Dedifferentiated amniotic fluid mesenchymal stem cell (primary cell): ENCODE data around the gene SNCAIP.

Experiments
- DNase-seq: peaks from one replicate; pipeline ENCODE4 v3.0.0-alpha.2; 2016; ENCODE audit errors: extremely low spot score

Gene SNCAIP

DNA sequence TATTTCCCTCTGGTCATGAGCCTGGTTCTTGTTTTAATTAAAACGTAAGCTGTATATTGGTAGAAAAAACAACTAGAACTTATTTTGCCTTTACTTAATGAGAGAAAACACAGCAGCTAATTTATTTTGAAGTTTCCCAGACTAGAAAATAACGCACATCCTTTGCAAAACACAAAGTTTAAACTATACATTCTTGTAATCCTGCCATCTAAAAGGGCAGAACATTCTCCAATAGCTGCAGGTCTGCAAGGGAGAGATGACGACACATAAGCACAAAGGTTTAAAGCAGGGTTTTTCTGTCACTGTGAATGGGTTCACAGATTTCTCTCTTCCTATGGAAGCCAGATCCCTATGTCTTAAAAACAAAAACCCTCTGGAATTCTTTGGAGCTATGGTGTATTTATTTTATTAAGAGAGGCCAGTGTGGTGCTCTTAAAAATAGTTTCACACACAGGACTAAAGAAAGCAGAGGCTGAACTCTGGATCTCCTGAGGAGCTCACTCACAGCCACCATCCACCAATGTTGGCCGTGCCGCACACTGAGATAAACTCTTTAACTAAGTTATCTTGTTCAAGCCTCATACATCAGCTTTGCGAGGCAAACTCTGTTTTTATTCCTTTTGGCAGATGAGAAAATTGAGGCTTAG is 82.4 kb downstream of the SNCAIP start:
- DNase-seq: no peak

DNA sequence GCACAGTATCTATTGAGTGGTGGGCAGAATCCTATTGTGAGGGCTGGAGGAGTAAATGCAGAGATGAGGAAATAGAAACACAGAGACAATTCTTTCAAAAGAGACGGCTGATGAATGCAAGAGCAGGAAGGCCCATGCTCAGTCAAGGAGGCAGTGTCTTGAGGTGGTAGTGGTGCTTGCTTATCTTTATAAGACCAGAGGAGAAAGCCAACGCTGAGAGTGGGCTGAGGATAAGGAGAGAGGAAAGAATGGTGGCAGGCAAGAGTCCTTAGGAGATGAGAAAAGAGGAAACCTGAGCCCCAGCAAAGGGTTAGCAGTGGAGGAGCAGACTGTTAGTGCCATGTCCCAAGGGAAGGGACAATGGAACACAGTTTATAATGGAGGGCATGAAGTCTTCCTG is 86.0 kb downstream of the SNCAIP start:
- DNase-seq: no peak

DNA sequence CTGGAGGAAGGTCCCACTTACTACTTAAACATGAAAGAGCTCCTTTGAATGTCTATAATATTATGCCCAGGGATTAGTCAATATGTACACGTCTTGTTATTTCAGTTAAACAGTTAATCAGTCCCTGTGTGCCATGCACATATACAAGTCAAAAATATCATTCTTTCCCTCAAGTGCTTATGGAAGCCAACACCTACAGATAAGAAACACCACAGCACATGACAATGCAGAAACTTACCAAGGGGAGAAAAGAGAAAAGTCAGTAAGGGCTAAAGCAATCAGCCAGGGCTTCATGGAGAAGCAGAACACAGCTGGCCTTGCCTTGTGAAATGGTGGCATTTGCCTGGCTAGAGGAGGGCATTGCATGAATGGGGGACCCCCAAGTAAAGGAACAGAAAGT is 88.3 kb downstream of the SNCAIP start:
- DNase-seq: no peak

DNA sequence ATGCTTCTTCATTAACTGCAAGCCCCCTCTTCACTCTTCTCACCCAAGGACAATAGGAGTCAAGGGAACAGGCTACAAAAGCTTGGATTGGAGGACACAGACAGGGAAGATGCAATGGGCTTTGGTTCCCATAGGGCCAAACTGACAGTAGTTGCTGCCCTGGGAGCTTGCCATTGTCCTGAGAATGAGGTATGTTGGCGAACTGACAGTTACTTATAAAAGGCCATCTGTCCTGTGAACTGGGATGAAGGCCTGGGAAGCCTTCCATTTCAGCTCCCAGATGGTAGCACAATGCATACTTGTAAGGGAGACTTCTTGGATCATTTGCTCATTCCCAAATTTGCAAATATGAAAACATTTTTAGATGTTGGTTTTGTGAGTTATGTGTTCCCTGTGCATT is 88.9 kb downstream of the SNCAIP start:
- DNase-seq: no peak

DNA sequence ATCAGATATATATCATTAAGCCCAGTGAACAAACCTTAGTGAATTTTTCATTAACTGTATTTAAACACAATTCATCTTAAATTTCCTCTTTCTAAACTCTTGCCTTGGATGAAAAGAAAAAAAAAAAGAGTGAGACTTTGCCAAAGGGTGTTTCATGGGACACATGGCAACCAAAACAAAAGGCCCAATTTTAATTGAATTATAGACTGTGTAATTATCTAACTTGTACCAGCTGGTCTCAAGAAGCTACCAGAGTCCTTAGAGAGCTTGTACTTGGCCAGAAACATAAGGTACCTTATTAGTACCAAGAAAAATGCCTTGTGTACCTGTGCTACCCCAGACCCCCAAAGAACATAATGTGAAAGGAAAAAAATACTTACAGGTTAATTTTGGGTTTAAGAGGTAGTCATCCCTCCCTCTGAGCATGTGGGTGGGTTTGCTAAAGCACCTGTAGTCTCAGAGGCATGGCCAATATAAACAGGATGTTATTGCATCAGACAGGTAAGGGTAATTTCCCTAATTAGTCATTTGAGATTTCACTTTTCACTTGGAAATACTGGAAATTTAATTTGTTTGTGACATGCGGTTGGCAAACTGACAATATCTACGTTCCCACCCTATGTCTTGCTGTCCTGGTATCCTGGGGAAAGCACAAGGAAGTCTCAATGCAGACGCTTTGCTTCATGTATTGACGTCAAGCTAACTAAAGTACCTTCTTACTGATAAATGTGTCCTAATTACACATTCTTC is 90.1 kb downstream of the SNCAIP start:
- no peak for DNase-seq

DNA sequence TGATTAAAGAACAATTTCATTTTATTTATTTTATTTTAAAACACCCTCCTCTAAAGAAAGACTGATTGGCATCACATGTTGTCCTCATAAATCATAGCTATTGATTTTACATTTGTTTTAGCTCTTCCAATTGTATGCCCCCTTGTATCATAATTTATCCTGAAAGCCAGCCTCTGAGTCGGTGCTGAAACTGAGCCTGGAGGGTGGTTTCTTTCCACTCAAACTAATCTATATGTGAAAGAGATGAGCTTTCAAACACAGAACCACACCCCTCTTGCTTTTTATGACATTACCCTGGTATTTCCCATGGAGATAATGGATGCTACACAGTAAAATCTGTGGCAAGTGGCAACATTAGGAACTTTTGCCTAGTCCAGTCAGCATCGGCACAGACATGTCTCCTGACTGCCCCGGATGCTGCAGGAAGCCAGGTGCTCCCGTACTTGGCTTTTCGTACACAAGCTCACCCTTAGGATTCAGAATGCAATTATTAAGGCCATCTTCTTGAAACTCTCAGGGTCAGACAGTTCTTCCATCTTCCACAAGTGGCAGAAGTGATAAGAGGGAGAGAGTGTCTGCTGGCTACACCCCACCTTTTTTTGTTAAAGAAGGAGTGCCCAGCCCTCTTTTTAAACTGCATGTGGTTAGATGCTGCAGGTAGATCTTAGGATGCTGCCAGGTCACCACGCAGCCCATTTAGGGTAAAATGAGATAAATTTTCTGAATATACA is 91.1 kb downstream of the SNCAIP start:
- DNase-seq: no peak

DNA sequence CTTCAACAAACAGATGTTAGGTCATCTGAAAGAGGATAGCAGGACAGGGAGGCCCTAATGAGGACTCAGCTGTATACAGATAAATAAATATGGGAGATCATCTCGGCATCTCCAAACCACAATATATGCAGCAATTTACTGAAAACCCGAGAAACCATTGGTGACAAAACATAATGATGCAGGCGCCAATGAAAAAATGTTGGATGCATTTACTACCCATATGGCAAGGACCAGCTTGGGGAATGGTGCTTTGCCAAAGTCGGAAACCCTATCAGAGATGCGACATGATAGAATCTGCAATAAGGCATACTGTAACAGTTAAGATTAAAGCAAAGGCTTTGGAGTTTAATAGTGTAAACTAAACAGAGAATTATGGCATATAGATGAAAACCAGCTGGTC is 92.0 kb downstream of the SNCAIP start:
- DNase-seq: no peak

DNA sequence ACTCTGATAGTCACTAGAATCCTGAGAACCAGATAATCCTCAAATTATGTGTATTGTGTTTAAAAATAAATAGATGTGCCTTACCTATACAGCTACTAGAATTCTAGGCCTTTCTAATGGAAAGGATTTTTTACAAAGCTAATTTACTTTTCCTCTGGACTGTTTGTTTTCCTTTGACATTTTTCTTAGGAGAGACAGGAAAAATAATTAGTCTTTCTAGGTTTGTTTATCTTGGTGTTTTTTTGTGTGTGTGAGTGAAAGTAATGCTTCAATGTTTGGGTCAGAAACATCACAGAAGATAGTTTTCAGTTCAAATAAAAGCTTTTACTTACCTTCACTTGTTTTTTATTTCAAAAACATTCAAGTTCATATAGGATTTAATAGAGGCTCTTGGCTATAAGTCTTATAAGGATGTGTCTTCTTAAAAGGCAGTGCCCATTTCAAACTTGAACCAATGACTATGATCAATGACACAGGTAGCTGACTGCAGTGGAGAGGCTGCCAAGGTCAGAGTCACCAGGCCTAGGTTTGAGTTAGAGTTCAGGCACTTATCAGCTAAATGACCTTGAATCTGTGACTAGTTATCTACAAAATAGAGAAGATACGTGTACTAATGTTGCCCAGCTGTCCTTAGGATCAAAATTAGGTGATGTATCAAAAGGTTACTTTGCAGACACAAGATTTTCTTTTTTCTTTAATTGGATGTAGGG is 92.8 kb downstream of the SNCAIP start:
- DNase-seq: no peak

DNA sequence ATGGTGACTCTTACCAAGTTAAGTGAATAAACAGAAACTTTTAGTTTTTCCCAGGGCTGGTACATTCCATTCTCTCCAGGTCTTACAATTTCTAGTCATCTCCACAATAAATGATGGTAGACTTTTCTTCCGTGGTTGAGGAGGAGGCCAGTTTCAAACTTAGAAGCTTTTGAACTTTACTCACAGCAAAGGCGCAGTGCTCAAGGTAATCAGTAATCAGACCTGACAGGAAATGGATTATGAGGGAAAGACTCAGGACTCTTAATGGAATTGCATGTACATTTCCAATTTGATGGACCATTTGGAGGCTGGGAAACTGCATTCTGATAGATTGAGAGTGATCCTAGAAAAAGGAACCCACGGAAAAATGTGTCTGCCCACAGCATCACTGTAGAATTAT is 93.7 kb downstream of the SNCAIP start:
- no peak for DNase-seq

DNA sequence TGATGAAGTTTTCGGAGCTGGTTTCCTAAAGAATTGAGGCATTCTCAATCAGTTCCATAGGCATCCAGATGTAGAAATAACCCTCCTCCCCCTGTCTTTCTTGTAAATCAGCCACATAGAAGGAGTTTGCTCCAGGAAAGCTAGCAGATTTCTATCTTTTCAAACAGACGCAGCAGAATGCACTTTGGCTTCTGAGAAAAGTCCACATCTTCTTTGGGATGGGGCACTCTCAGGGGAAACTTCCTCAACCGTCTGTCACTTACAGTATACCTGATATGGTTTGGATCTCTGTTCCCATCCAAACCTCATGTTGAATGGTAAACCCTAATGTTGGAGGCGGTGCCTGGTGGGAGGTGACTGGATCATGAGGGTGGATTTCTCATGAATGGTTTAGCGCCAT is 94.1 kb downstream of the SNCAIP start:
- DNase-seq: no peak

DNA sequence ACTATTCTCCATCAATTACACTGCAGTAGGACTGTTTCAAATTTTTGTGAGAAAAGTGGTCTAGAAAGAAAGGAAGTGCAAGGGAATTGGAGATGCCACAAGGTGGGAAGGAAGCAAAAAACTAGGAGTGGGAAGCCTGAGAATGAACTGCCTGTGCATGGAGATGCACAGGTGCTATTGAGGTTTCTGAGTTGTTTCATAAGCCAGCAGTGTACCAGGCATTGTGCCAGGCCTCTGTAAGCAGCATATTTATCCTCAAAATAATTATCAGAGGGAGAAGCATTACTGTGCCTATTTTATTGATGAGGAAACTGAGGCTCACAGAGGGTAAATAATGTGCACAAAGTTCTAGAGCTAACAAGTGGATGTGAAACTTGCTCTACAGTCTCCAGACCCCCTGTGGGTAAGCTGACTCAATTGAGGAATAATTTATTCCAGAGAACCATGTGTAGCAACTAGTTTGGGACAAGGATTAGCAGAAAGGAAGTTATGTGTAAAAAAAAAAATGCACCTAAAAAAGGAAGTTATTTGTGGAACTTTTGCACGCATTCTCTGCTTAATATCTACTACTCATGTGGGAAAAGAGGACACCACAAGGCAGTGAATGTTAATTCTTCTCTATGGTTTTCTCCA is 96.7 kb downstream of the SNCAIP start:
- DNase-seq: no peak

DNA sequence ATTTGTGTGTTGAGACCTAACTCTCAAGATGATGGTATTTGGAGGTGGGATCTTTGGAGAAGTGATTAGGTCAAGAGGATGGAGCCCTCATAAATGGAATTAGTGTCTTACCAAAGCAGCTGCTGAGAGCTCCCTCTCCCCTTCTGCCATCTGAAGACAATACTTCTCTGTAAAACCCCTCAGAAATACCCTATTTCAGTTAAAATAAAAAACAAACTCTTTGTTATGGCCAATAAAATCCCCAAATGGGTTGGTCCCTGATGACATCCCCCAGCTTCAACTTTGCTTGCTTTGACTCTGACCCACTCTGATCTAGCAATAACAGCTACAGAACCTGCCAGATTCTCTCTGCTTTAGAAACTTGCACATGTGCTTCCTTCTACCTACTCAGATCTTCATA is 100.9 kb downstream of the SNCAIP start:
- DNase-seq: no peak

DNA sequence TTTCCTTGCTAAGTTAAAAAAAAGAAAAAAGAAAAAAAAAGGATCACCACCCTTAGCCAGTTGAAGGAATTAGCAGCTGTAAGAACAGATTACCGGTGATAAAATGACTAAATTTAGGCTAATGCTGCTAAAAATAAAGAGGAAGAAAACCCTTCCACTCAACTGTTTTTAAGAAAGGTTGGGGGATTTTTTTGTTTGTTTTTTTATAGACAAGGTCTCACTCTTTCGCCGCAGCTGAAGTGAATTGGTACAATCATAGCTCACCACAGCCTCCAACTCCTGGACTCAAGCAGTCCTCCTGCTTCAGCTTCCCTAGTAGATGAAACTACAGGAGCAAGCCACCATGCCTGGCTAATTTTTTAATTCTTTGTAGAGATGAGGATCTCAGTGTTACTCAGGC is 101.7 kb downstream of the SNCAIP start:
- no peak for DNase-seq

DNA sequence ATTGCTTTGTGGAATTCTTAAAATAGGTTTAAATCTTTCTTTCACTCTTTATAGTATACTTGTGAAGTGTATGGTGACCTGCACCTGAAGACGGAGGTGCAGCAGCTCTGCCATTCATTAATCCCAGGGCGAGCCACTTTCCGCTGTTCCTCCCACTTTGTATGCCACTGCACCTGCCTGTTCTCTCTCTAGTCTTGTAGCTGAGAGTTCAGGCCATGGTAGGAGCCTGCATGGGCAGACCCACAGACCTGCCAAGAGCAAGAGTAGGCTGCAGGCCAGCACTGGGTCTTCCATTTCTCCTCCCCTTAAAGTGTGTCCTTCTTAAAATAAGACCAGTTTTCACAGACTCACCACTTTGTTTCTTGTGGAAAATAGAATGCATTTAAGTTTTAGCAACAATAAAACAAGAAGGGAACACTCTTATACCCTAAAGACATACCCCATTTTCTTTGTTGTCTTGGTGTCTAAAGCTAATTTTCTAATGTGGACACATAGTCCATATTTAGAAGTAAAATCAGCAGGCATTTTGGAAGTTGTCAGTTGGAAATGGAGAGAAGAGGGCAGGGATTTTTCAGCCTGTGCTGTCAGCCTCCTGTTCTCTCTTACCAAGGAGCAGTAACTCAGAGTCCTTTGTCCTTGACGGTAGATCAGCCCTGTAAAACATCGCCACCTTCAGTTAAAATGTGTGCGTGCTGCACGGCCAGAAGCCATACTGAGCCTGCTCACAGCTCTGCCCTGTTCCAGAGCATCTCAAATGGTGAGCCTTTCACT is 103.2 kb downstream of the SNCAIP start:
- peak; percentile 86 for DNase-seq

DNA sequence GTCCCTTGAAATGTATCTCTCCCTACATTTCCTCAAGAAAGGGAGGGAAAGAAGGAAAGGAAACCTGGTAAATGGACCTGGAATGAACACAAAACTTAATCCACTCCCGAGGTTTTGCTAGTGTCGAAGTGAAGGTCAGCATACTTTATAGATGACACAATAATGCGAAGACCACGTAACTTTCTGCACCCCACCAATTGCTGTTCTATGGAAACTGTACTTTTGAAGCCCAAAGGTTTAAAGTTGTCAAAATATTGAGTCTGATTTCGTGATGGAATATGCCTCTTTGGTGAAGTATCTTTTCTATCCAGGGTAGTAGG is 103.7 kb downstream of the SNCAIP start:
- no peak for DNase-seq

DNA sequence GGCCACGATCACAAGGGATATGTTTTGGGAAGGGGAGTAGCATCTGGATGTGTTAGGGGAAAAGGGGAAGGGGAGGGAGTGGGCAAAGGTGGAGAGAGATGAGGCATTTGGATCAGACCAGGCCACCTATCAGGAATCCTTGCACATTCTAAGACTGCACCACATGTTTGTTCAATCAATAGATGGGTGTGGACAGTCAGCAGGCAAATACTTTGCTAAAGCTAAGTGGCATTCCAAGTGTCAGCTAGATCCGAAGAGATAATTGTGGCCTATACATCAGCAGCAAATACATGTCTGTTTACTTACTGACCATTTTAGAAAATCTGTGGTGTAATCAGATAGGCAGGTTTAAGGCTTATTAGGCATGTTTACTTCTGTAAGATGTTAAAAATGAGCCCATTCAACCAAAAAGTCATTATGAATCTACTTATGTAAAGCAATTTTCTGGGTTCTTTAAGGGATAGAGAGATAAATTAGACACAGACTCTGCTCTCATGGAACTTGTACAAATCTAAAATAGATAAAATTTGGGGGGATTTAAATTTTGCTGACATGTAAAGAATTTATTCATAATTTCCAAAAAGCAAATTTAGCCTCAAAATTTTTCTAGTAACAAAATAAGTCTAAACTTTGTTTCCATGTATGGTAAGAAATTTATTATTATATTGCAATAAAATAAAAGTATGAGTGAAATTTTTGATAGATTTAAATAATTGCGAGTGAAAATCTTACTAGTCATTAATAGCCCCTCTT is 107.3 kb downstream of the SNCAIP start:
- no peak for DNase-seq

DNA sequence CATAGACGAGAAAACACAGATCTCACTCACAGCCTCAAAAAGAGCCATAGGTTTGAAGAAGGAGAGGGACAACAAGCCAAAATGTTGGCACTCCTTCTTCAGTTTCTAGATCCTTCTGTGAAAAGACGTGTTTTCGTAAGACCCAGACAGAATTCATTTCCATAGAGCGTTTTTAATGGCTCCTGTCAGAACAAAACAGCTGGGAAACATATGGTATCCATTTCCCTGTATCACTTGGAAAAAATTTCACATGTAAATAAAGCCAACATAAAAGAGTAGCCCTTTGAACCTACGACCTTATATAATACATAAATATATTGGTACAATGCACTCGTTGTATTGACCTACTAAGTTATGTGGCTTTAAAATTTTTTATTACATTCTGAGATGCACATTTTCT is 108.1 kb downstream of the SNCAIP start:
- DNase-seq: no peak

DNA sequence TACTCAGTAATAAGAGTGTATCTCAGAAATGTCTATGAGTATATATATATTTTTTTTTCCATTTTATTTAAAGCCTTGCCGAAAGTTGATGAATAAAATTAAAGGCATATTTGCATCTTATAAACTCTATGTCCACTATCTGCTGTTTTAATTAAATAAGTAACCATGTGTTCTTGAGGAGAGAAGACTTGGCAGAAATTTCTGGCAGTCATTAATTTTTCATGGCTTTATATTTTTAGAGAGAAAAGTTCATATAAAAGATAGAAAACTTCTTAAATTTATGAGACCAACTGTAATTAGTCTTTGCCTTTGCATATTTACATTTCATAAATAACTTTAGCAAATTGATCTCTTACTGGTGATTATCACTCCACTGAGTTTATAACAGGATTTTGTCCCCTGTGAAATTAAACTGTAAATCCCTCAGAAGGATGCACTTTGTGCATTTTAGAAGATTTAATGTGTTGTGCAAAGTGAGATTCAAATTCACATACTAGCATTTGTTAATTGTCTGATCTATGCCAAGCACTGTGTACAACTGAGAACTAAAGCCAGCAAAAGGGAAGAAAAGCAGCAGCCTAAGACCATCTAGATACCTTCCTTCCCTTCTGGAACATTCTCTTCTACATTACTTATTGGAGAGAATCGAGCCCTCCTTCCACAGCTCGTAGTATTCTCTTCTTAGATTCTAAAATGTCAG is 108.7 kb downstream of the SNCAIP start:
- DNase-seq: no peak

DNA sequence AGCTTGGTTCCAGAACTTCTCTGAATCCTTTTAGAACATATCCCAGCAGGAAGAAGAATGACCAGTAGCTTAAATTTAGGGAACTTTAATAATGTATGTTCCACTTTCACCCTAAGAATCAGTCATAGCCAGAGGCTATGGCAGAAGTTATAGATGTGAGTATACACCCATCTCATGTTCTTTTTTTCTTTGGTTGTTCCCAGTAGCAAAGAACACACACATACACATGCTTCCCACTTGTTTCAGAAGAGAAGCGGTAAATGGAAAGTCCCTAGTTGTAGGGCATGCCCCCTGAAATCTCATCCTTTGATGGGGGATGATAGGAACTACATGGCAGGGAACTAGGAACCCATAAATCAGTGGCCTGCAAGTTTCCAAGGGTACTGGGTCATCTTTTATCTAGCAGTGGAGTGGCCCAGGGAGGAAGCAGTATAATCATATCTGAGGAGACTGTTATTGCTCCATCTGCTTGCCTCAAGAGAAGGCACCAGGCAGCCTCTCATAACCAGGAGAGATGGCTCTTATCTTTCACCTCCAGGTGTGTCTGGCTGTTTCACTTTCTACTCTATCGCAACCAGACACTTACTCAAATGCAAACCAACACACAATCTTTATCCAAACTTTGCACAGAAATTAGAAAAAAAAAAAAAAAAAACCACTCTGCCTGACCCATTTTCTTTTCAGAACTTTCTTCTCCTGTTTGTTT is 109.5 kb downstream of the SNCAIP start:
- DNase-seq: no peak
